Activated T-helper 1 cell treated with Interleukin-2 at 50 U/mL for 16 hours (primary cell): ENCODE data around the gene C17orf75.
"Not testable (repeated sequence)": the region's sequence is repeated elsewhere in the genome, so short reads cannot be mapped to it uniquely, and the experiment has no call there.

ENCODE experiments used
- DNase-seq: peaks from one replicate; pipeline ENCODE4 v3.0.0-alpha.2; 2020; ENCODE audit warnings: low read depth

The C17orf75 gene

DNA sequence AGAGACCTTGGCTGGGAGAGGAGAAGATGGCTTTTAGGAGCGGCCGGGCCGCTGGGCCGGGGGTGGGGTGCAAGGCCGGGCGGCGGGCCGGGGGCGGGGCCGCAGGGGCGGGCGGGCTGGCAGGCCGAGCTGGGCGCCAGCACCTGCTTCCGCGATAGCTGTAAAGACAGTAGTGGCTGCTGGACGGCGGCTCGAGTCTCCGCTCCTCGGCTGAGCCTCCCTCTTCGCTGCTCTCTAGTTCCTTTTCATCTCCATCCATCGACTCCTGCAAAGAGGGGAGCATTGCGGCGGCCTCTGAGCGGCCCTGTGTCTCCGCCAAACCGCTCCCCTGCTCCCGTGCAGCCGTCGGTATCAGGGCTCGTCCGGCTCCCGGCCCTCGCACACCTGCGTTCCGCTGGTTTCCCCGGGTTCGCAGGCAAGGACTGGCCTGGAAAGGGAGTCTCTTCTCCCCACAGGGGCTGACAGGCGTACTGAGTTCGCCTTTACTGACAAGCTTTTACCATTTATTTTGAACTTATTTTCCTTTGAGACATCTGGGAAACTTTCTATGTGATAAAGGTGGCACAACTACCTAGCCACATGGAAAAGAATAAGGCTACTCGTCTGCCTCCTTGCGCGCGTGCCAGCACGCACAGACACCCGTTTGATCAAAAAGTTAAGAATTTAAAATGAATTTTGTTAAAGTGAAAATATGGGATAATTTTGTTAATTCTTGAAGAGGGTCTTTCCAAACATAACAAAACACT is at the start of gene C17orf75:
Gene C17orf75, minus strand, starts transcription at position 317 of the 746 bp plus-strand sequence. Its CDS starts 34 bp downstream, at position 283.
- peak; percentile 61 for DNase-seq

DNA sequence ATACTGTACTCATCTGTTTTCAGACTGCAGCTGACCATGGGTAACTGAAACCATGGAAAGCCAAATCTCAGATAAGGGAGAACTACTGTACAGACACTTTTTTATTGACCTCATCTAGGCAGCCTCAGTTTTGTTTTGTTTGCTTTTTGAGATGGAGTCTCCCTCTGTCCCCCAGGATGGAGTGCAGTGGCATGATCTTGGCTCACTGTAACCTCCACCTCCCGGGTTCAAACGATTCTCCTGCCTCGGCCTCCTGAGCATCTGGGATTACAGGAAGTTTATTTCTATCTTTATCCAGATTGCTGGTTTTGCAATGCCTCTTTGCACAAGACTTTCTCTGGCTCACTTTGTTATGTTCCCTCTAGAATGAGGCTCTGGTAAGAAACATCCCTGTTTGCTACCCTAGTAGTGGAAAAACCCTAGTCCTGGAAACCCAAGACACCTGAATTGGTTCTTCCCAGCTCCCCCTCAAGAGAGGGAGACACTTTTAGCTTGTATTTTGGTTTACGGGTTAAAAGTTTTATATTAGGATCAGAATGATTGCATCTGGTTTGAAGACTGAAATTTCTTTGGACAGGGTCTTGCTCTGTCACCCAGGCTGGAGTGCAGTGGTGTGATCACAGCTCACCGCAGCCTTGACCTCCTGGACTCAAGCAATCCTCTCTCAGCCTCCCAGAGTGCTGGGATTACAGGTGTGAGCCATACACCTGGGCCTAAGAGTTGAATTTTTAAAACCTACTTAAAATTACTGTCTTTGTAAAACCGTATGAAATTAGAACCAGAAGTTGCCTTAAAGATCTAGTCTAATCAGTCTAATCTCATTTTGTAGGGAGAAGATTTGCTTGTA is 46.9 kb upstream of the C17orf75 start:
- DNase-seq = no peak

DNA sequence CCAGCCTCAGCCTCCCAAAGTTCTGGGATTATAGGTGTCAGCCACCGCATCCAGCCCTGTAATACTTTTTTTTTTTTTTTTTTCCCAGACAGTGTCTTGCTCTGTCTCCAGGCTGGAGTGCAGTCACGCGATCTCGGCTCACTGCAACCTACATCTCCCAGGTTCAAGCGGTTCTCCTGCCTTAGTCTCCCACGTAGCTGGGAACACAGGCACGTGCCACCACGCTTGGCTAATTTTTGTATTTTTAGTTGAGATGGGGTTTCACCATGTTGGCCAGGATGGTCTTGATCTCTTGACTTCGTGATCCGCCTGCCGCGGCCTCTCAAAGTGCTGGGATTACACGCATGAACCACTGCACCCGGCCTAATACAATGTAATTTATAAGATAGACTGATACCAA is 46.2 kb upstream of the C17orf75 start:
- not testable (repeated sequence) for DNase-seq

DNA sequence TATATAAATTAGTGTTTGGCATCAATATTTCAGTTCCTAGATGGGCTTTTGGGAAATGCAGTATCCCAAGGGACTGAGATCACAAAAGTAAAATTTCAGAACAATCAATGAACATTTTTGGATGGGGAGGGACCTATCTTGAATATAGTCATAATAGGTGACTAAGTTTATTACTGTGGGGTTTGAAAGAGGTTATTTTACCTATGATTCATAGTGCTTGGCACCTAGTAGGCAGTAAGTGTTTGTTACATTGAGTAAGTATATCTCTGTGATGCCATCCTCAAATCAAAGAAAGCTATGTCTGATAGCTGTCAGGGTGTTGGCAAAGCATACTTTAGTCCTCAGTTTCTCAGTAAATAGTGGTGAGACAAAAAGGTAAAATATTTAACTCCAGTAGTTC is 44.9 kb upstream of the C17orf75 start:
- DNase-seq = no peak

DNA sequence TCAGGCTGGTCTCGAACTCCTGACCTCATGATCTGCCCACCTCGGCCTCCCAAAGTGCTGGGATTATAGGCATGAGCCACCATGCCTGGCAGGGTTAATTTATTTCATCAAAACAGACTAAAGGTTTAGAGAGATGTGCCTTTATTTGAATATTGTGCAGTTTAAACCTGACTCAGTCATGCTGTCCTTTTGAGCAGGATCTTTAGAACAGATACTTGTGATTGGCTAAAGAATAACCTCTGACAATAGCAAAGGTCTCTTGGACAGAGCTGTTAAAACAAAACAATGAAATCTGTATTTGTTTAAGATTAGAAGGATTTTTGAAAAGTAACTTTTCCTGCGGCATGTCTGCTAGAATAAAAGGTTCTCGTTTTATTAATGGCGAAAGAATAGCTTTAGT is 44.0 kb upstream of the C17orf75 start:
- no peak for DNase-seq

GRCh38 chr17:32385121-32385520 is 43.1 kb upstream of the C17orf75 start:
- DNase-seq = no peak

DNA sequence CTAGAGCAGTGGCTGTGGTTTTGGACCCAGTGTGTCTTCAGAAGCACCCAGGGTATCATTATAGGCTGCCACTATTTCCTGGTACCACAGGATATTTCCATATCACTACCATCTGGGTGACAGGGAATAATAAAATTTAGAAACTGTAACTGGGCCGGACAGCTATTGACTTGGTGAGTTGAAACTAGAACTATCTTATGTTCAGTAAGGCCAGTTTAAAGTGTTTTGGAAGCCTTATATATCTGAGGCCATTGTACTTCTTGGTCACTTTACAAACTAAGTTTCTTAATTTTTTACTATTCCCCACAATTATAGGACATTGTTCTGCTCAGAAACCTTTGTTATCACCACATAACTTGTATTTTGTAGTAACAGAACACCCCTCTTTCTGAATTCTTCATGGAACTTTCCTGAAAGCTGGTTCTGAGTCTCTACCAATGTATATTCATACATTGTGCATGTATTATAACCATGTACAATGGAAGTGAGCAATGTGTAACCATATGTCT is 42.0 kb upstream of the C17orf75 start:
- no peak for DNase-seq

- no peak for DNase-seq
Measured at GRCh38 chr17:32382526-32383223, 40.7 kb upstream of the C17orf75 start.

- DNase-seq = no peak
Measured at GRCh38 chr17:32370426-32370825, 28.5 kb upstream of the C17orf75 start.

- no peak for DNase-seq
Measured at GRCh38 chr17:32361270-32361669, 19.3 kb upstream of the C17orf75 start.

DNA sequence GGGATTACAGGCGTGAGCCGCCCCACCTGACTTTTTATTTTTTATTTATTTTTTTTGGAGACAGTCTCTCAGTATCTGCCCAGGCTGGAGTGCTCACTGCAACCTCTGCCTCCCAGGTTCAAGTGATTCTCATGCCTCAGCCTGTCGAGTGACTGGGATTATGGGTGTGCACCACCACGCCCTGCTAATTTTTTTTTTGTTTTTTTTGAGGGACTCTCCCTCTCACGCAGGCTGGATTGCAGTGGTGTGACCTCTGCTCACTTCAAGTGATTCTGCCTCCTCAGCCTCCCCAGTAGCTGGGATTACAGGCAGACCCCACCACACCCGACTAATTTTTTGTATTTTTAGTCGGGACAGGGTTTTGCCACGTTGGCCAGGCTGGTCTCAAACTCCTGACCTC is 15.6 kb upstream of the C17orf75 start:
- DNase-seq = no peak

GRCh38 chr17:32356750-32357149 is 14.8 kb upstream of the C17orf75 start:
- no peak for DNase-seq

- DNase-seq = no peak
Measured at GRCh38 chr17:32356378-32356743, 14.4 kb upstream of the C17orf75 start.

- DNase-seq = no peak
Measured at GRCh38 chr17:32355649-32356377, 13.8 kb upstream of the C17orf75 start.

DNA sequence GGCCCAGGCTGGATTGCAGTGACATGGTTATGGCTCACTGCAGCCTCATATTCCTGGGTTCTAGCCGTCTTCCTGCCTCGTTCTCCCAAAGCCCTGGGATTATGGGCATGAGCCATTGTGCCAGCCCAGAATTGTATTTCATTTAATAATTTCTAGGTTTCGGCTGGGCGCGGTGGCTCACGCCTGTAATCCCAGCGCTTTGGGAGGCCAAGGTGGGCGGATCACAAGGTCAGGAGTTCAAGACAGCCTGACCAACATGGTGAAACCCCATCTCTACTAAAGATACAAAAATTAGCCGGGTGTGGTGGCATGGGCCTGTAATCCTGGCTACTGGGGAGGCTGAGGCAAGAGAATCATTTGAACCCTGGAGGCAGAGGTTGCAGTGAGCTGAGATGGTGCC is 10.8 kb upstream of the C17orf75 start:
- DNase-seq = not testable (repeated sequence)

GRCh38 chr17:32350666-32351418 is 8.9 kb upstream of the C17orf75 start:
- DNase-seq = no peak

DNA sequence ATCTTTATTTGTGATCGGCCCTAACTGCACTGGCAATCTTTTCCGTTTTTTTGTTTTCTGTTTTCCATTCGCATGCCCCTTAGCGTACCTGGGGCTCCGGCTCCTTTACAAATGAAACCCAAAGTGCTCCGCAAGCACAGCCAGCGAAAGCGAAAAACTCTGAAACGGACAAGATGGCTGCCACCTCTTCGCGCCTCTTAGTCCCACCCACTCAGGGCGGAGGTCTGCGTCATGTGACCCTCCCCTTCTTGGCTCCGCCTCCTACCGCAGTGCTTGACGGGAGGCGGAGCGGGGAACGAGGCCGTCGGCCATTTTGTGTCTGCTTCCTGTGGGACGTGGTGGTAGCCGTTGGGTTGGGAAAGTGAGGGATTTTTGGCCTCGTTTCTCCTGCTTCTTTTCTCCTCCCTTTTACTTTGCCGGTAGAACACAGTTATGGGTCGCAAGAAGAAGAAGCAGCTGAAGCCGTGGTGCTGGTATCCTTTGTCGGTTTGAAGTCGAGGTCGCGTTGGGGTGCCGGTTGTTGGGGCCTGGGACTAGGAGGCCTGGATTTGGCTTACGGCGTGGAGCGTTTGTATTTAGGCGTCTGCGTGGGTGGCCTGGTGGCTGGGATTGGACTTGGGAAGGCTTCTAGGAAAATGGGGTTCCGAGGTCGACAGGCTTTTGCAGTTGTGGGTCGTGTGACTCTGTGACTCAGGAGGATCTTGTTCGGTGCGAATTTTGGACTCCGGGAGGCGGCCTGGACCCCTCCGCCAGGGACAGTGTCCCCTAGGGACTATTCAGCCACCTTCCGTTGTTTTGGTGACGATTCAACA is 8.1 kb upstream of the C17orf75 start, which contains the start of gene ZNF207:
Gene ZNF207, plus strand, starts transcription at position 304 of the 812 bp plus-strand sequence. Its CDS starts 129 bp downstream, at position 433.
- DNase-seq = peak; percentile 89

GRCh38 chr17:32349503-32349853 is 7.5 kb upstream of the C17orf75 start:
- no peak for DNase-seq

GRCh38 chr17:32348483-32348800 is 6.5 kb upstream of the C17orf75 start:
- no peak for DNase-seq

DNA sequence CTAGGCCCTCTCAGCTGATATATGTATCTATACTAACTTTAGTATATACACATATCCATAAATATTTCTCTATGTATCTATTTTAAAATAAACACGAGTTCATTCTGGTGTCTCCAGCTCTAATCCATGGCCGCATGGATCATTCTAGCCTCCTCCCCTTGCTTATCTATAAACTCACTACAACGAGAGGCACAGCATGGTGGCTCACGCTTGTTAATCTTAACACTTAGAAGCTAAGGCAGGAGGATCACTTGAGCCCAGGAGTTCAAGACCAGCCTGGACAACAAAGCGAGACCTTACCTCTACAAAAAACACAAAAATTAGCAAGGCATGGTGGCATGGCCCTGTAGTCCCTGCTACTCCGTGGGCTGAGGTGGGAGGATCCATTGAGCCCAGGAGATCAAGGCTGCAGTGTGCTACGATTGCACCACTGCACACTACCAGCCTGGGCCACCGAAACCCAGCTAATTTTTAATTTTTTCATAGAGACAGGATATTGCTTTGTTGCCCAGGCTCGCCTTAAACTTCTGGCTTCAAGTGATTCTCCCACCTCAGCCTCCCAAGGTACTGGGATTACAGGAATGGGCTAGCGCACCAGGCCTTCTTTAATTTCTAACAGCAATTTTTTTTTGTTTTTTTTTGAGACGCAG is 4.1 kb upstream of the C17orf75 start:
- no peak for DNase-seq
